Measurements from ENCODE around the gene ZNF444.

ZNF444 gene

GRCh38 chr19:56123266-56123891 lies 17.7 kb upstream of the ZNF444 start:
- DNase-seq: no peak

GRCh38 chr19:56124578-56124977 lies 16.5 kb upstream of the ZNF444 start:
- DNase-seq: no peak

- DNase-seq: no peak
These were observed 15.1 kb upstream of the ZNF444 start for GRCh38 chr19:56125806-56126590.

- DNase-seq: no peak
These were observed 13.9 kb upstream of the ZNF444 start for GRCh38 chr19:56126983-56127780.

GRCh38 chr19:56130006-56130405 lies 11.1 kb upstream of the ZNF444 start:
- no peak for DNase-seq

GRCh38 chr19:56131651-56132050 lies 9.4 kb upstream of the ZNF444 start:
- no peak for DNase-seq

GRCh38 chr19:56132316-56132822 lies 8.7 kb upstream of the ZNF444 start:
- DNase-seq: no peak

- no peak for DNase-seq
These were observed 7.0 kb upstream of the ZNF444 start for GRCh38 chr19:56133858-56134653.

- DNase-seq: no peak
These were observed 6.5 kb upstream of the ZNF444 start for GRCh38 chr19:56134654-56134921.

GRCh38 chr19:56136362-56136761 lies 4.7 kb upstream of the ZNF444 start:
- no peak for DNase-seq

GRCh38 chr19:56137405-56137804 lies 3.7 kb upstream of the ZNF444 start:
- DNase-seq: no peak

- DNase-seq: no peak
These were observed 3.0 kb upstream of the ZNF444 start for GRCh38 chr19:56138069-56138468.

GRCh38 chr19:56139847-56140582 lies 1.1 kb upstream of the ZNF444 start:
- peak in 1 of 2 experiments; percentile 56 for DNase-seq

GRCh38 chr19:56141417-56141993 lies 418 bp downstream of the ZNF444 start:
- peak; percentile 17 to 59 for DNase-seq

- peak; percentile 55 to 69 for DNase-seq
These were observed 1.1 kb downstream of the ZNF444 start for GRCh38 chr19:56142087-56142787.

- DNase-seq: no peak
These were observed 1.9 kb downstream of the ZNF444 start for GRCh38 chr19:56142897-56143434.

- no peak for DNase-seq
These were observed 3.3 kb downstream of the ZNF444 start for GRCh38 chr19:56144376-56144775.

- DNase-seq: no peak
These were observed 3.7 kb downstream of the ZNF444 start for GRCh38 chr19:56144831-56145230.

GRCh38 chr19:56145698-56146097 lies 4.6 kb downstream of the ZNF444 start:
- DNase-seq: no peak

- no peak for DNase-seq
These were observed 5.8 kb downstream of the ZNF444 start for GRCh38 chr19:56146904-56147303.

- DNase-seq: no peak
These were observed 6.2 kb downstream of the ZNF444 start for GRCh38 chr19:56147307-56147706.

Measured in NCI-H526 (cell line).